Stimulated activated CD4-positive, alpha-beta T cell treated with anti-CD3 and anti-CD28 coated beads, Interleukin-12 subunit alpha, Interleukin-12 subunit beta, amount 100 ng/mL, for 24 hours (primary cell): ENCODE data around the gene ZNF230.

ENCODE experiments used
- DNase-seq, 2 experiments: peaks; one replicate each; pipeline ENCODE4 v3.0.0-alpha.2; 2020; ENCODE audit warnings: low read depth in 2 of 2

Gene ZNF230

GRCh38 chr19:44042147-44042546, 39.4 kb downstream of the ZNF230 start:
- DNase-seq: no peak

DNA sequence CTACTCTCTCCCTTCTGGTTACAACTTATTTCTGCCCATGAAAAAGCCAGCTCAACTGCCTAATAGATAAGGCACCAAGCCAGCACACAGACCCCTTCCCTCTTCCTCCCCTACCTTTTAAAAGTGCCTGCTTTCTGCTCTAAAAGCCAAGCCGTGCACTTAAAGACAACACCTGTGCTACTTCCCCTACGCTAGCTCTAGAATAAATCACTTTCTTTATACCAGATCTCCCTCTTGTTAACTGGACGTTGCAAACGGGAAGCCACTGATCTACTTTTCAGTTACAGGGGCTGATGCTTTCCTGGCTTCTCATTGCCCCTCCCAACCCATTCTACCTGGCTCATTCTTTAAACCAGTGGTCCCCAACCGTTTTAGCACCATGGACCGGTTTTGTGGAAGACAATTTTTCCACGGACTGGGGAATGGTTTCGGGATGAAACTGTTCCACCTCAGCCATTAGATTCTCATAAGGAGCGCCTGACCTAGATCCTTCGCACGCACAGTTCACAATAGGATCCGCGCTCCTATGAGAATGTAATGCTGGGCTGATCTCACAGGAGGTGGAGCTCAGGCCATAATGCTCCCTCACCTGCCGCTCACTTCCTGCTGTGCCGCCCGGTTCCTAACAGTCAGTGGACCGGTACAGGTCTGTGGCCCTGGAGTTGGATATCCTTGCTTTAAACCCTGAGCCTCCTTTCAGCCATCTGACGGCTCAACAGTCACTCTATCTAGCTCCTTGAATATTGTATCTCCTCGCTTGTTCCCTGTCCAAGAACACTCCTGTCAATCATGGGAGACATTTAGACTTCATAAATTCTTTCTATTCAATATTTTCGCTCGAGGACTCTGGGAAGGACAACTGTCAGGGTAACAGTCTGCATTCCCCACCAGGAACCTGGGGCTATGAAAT, 48.2 kb downstream of the ZNF230 start:
- no peak for DNase-seq

- DNase-seq: peak; percentile 49 to 51
Observed at GRCh38 chr19:44051650-44052402, 49.1 kb downstream of the ZNF230 start, which contains the start of gene ZNF223. Gene ZNF223 (plus strand): TSS chr19:44052036. CDS start chr19:44055177, 3,141 bp downstream.

GRCh38 chr19:44055870-44056269, 53.1 kb downstream of the ZNF230 start:
- DNase-seq: no peak

- no peak for DNase-seq
Observed at GRCh38 chr19:44059229-44059628, 56.5 kb downstream of the ZNF230 start.

DNA sequence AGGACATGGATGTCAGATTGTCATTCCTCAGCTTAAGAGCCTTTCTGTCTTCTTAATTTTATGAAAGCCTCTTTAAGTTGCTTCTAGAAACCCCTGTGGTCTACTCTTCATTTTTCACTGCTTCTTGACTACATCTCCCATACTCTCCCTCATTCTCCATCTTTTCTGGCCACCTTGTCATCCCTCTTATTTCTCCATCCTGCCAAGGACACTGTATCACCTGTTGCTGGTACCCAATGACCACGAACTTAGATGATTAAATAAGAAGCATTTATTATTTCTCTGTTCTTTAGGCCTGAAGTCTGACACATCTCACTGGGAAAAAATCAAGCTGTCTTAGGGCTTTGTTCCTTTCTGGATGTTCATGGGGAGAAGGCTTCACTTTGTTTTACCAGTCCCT, 58.3 kb downstream of the ZNF230 start:
- no peak for DNase-seq
